Endothelial cell of umbilical vein (primary cell): ENCODE results near the gene RNF145. TPM values are rescaled to one million over a fixed set of nuclear protein-coding genes. Genes with fewer than 3 reads are reported as not detected.

ENCODE experiments used
- BruUV-seq: library from RNA; stranded (reverse); fragments of 400-500 nt; replicated peaks from 2 replicates; lab custom pipeline; 2021; lab: Mats Ljungman, UMichigan
- CTCF ChIA-PET: fragments of 300-600, 350-600 bp; sonication (Branson Sonifier 250); formaldehyde crosslinking; loops from one replicate; lab custom pipeline; 2021; ENCODE audit warnings: antibody characterized with exemption, inconsistent platforms; lab: Charles Lee
- POLR2A ChIA-PET: fragments of 300-600, 350-600 bp; sonication (Branson Sonifier 250); formaldehyde crosslinking; loops from one replicate; lab custom pipeline; 2021; ENCODE audit warnings: antibody characterized with exemption, inconsistent platforms; lab: Charles Lee
- DNase-seq: peaks from one replicate; pipeline ENCODE4 v3.0.0-alpha.2; 2011; ENCODE audit warnings: low read depth, low spot score
- FAIRE-seq: peaks from 2 replicates; lab custom pipeline; 2011; peaks lifted over from hg19 to GRCh38; lab: Jason Lieb, UNC
- H2AFZ ChIP-seq: 2 replicates; pipeline ENCODE4 v1.6.0; 2012; ENCODE audit warnings: low read depth, low read length, control low read depth, inconsistent platforms
- H3K27ac ChIP-seq: 2 replicates; pipeline ENCODE4 v1.5.1; 2011; ENCODE audit warnings: low read depth, mild to moderate bottlenecking, control low read depth, low read length, moderate library complexity; ENCODE audit not compliant: insufficient read depth
- H3K27me3 ChIP-seq, 2 experiments: 2 replicates each; pipeline versions ENCODE4 v1.6.0 to v1.6.1; 2011; ENCODE audit warnings: low read length in 2 of 2, mixed read lengths in 1 of 2; ENCODE audit not compliant: control insufficient read depth in 2 of 2, insufficient read depth in 2 of 2
- H3K36me3 ChIP-seq, 2 experiments: 2 replicates in 1 of 2; 3 replicates in 1 of 2; pipeline ENCODE4 v1.5.1; 2011; ENCODE audit warnings: low read length in 2 of 2, mild to moderate bottlenecking in 1 of 2, moderate library complexity in 1 of 2; ENCODE audit not compliant: control insufficient read depth in 2 of 2, insufficient read depth in 2 of 2; ENCODE audit errors: extremely low read depth in 1 of 2
- H3K4me1 ChIP-seq: 3 replicates; pipeline ENCODE4 v1.5.1; 2011; ENCODE audit warnings: mild to moderate bottlenecking, low read length; ENCODE audit not compliant: control insufficient read depth, insufficient read depth; ENCODE audit errors: extremely low read depth
- H3K4me2 ChIP-seq: 2 replicates; pipeline ENCODE4 v1.6.1; 2011; ENCODE audit warnings: low read length, control low read depth, mixed read lengths; ENCODE audit not compliant: insufficient read depth
- H3K4me3 ChIP-seq, 3 experiments: fragments of 200-600 bp in 1 of 3; sonication (generic), shearing (Covaris generic) in 1 of 3; replicated peaks in 1 of 3; 2 replicates each; pipeline ENCODE4 v1.5.1; 2011 to 2016; ENCODE audit warnings: control low read depth in 3 of 3, low read length in 3 of 3, mild to moderate bottlenecking in 2 of 3, inconsistent platforms in 1 of 3, low read depth in 1 of 3, moderate library complexity in 1 of 3; ENCODE audit not compliant: insufficient read depth in 1 of 3
- H3K79me2 ChIP-seq: 2 replicates; pipeline ENCODE4 v1.6.0; 2012; ENCODE audit warnings: low read length, inconsistent platforms; ENCODE audit not compliant: control insufficient read depth, insufficient read depth
- H3K9ac ChIP-seq: replicated peaks from 2 replicates; pipeline ENCODE3; 2011; ENCODE audit warnings: low read length, control low read depth; ENCODE audit not compliant: insufficient read depth; ENCODE audit errors: extremely low read depth
- H3K9me1 ChIP-seq: replicated peaks from 3 replicates; pipeline ENCODE4 v1.6.0; 2011; ENCODE audit warnings: mild to moderate bottlenecking, low read length; ENCODE audit not compliant: control insufficient read depth, insufficient read depth; ENCODE audit errors: extremely low read depth
- H3K9me3 ChIP-seq: replicated peaks from 2 replicates; pipeline ENCODE4 v1.5.1; 2012; ENCODE audit warnings: low read length, inconsistent platforms; ENCODE audit not compliant: control insufficient read depth, insufficient read depth
- H4K20me1 ChIP-seq: replicated peaks from 2 replicates; pipeline ENCODE3; 2011; ENCODE audit warnings: mild to moderate bottlenecking, low read length; ENCODE audit not compliant: control insufficient read depth, insufficient read depth; ENCODE audit errors: extremely low read depth
- FOS ChIP-seq: IDR thresholded peaks from 2 replicates; pipeline ENCODE4 v1.6.1; 2011; ENCODE audit warnings: mild to moderate bottlenecking, low read length, moderate library complexity, borderline replicate concordance; ENCODE audit not compliant: insufficient read depth
- GATA2 ChIP-seq: IDR thresholded peaks from 2 replicates; pipeline ENCODE4 v1.7.0; 2011; ENCODE audit warnings: low read depth, mild to moderate bottlenecking, moderate library complexity, mixed read lengths, low read length; ENCODE audit not compliant: insufficient read length, insufficient read depth
- JUN ChIP-seq: IDR thresholded peaks from 2 replicates; pipeline ENCODE4 v1.6.1; 2011; ENCODE audit warnings: borderline replicate concordance, low read depth; ENCODE audit not compliant: insufficient read length, insufficient read depth
- POLR2AphosphoS5 ChIP-seq: IDR thresholded peaks from 2 replicates; pipeline ENCODE4 v1.6.1; 2012; ENCODE audit warnings: low read depth, mild to moderate bottlenecking, control low read depth, low read length, moderate library complexity; ENCODE audit not compliant: insufficient read depth
- dilution Hi-C: fragments of 300-500 bp; cut with MboI; formaldehyde crosslinking; loops from one replicate; pipeline ENCODE4 v1.15.0; 2019; ENCODE audit warnings: low sequenced_read_pairs; ENCODE audit not compliant: extremely low pct_ligation_motif_present
- intact Hi-C: fragments of 100-400 bp; cut with micrococcal nuclease; formaldehyde crosslinking; loops from one replicate; pipeline ENCODE4 v1.10.0; 2022
- polyA plus RNA-seq, 4 experiments: library from polyadenylated mRNA; depleted of rRNA in 3 of 4; stranded (reverse) in 3 of 4; unstranded in 1 of 4; fragments of >200 nt; gene quantifications; 2 replicates each; pipeline versions ENCODE4 v1.2.1 to v1.2.3, GENCODE V29; 2011 to 2012; ENCODE audit warnings: missing spikeins in 1 of 4
- total RNA-seq: library from RNA; stranded (reverse); gene quantifications from 2 replicates; pipeline ENCODE4 v1.2.3, GENCODE V29; 2021
- TF ChIP-seq, protein P1 (sequence below): IDR thresholded peaks from 2 replicates; pipeline ENCODE4 v1.6.1; 2011; ENCODE audit not compliant: insufficient read depth, insufficient read length
- TF ChIP-seq, protein P2 (sequence below), 2 donors: IDR thresholded peaks; 1 replicate in 1 of 2; 2 replicates in 1 of 2; pipeline ENCODE4 v1.5.1; 2011; ENCODE audit warnings: low read length in 2 of 2, mild to moderate bottlenecking in 2 of 2, moderate library complexity in 2 of 2, control low read depth in 1 of 2, inconsistent platforms in 1 of 2, low read depth in 1 of 2; ENCODE audit not compliant: insufficient read depth in 1 of 2; ENCODE audit errors: extremely low read depth in 1 of 2

The RNF145 gene
- total and polyA plus RNA-seq, 2 donors (not counting 3 experiments of a cell fraction or from before 2014, with no cell fraction given) = 39.4 to 62.3 TPM

DNA sequence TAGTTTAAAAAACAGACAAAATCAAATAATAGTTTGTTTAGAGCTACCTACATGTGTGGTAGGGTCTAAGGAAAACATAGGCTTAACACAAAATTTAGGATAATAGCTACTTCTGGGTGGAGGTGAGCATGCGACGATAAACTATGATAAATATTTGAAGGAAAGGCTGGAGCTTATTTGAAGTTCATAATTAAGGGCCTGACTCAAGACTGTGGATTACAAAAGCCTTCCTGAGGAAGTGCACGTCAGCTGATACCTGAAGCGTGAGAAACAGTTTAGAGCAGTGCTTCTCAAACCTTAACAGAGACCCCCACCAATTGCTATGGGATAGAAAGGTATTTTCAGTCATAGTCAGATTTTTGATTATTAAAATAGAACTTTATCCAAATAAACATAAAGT lies 33.3 kb upstream of the RNF145 start:
- dilution Hi-C loops = no loop called here
- Histone ChIP-seq H3K36me3 (no peaks in the 10 kb centered on the region), H3K27ac (no peak overlapping the region), H3K4me1 (no peaks in the 10 kb centered on the region), H3K27me3 (peaks cover 0 to 6% of the 10 kb centered on the region in 2 experiments), H3K9me1 (no peaks in the 10 kb centered on the region), H3K9me3 (no peaks in the 10 kb centered on the region), H3K4me2 (no peak overlapping the region), H3K4me3 (no peak overlapping the region), H3K79me2 (no peaks in the 10 kb centered on the region), H3K9ac (no peak overlapping the region), H2AFZ (no peak overlapping the region), H4K20me1 (no peaks in the 10 kb centered on the region)
- no peak for DNase-seq
- TF ChIP-seq FOS = no peak
- TF ChIP-seq, protein P1, sequence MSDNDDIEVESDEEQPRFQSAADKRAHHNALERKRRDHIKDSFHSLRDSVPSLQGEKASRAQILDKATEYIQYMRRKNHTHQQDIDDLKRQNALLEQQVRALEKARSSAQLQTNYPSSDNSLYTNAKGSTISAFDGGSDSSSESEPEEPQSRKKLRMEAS = no peak
- no peak for TF ChIP-seq GATA2
- TF ChIP-seq, protein P2, sequence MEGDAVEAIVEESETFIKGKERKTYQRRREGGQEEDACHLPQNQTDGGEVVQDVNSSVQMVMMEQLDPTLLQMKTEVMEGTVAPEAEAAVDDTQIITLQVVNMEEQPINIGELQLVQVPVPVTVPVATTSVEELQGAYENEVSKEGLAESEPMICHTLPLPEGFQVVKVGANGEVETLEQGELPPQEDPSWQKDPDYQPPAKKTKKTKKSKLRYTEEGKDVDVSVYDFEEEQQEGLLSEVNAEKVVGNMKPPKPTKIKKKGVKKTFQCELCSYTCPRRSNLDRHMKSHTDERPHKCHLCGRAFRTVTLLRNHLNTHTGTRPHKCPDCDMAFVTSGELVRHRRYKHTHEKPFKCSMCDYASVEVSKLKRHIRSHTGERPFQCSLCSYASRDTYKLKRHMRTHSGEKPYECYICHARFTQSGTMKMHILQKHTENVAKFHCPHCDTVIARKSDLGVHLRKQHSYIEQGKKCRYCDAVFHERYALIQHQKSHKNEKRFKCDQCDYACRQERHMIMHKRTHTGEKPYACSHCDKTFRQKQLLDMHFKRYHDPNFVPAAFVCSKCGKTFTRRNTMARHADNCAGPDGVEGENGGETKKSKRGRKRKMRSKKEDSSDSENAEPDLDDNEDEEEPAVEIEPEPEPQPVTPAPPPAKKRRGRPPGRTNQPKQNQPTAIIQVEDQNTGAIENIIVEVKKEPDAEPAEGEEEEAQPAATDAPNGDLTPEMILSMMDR (IDR thresholded peaks at IDR 0.05; ENCODE audit: extremely low read depth in 1 of 2, insufficient read depth in 1 of 2, low read depth in 1 of 2, low read length in 2 of 2) = no peak
- TF ChIP-seq JUN = no peak
- TF ChIP-seq POLR2AphosphoS5 = no peak
- BruUV-seq = no TSS peak
- intact Hi-C loops = no loop called here
- FAIRE-seq = no peak
- POLR2A ChIA-PET = no interaction called here
- CTCF ChIA-PET = interaction anchor here (1.3 kb wide), 1 partner anchor 86 kb away, joined by 6 read pairs; no protein-coding TSS in a partner anchor
